ENCODE results near the gene MICB. TPM values are rescaled to one million over a fixed set of nuclear protein-coding genes. Genes with fewer than 3 reads are reported as not detected.
"Not testable (repeated sequence)": the region's sequence is repeated elsewhere in the genome, so short reads cannot be mapped to it uniquely, and the experiment has no call there.

Gene MICB
- total RNA-seq, 1 donor from 2014 or later, result 24.8 TPM

- DNase-seq (ENCODE audit: low read depth, low spot score), result no peak
These were observed 23.9 kb upstream of the MICB start for GRCh38 chr6:31473780-31474761.

- no peak for DNase-seq (ENCODE audit: low read depth, low spot score)
These were observed 23.1 kb upstream of the MICB start for GRCh38 chr6:31474871-31475286.

- DNase-seq (ENCODE audit: low read depth, low spot score), result no peak
These were observed 21.3 kb upstream of the MICB start for GRCh38 chr6:31476515-31477139.

GRCh38 chr6:31477521-31477920, 20.4 kb upstream of the MICB start:
- no peak for DNase-seq (ENCODE audit: low read depth, low spot score)

GRCh38 chr6:31478186-31478950, 19.6 kb upstream of the MICB start:
- no peak for DNase-seq (ENCODE audit: low read depth, low spot score)

- no peak for DNase-seq (ENCODE audit: low read depth, low spot score)
These were observed 18.6 kb upstream of the MICB start for GRCh38 chr6:31479151-31479932.

GRCh38 chr6:31479933-31480535, 17.9 kb upstream of the MICB start:
- DNase-seq (ENCODE audit: low read depth, low spot score), result no peak

GRCh38 chr6:31480574-31480973, 17.4 kb upstream of the MICB start:
- no peak for DNase-seq (ENCODE audit: low read depth, low spot score)

GRCh38 chr6:31483392-31483791, 14.6 kb upstream of the MICB start:
- DNase-seq (ENCODE audit: low read depth, low spot score), result no peak

GRCh38 chr6:31485055-31485454, 12.9 kb upstream of the MICB start:
- no peak for DNase-seq (ENCODE audit: low read depth, low spot score)

- not testable (repeated sequence) for DNase-seq (ENCODE audit: low read depth, low spot score)
These were observed 11.7 kb upstream of the MICB start for GRCh38 chr6:31486065-31486837.

GRCh38 chr6:31487674-31488073, 10.3 kb upstream of the MICB start:
- DNase-seq (ENCODE audit: low read depth, low spot score), result not testable (repeated sequence)

- DNase-seq (ENCODE audit: low read depth, low spot score), result no peak
These were observed 8.9 kb upstream of the MICB start for GRCh38 chr6:31489086-31489485.

- no peak for DNase-seq (ENCODE audit: low read depth, low spot score)
These were observed 7.7 kb upstream of the MICB start for GRCh38 chr6:31490115-31490873.

GRCh38 chr6:31493550-31493874, 4.4 kb upstream of the MICB start:
- DNase-seq (ENCODE audit: low read depth, low spot score), result not testable (repeated sequence)

GRCh38 chr6:31493875-31494694, 3.9 kb upstream of the MICB start:
- DNase-seq (ENCODE audit: low read depth, low spot score), result peak; percentile 35

- no peak for DNase-seq (ENCODE audit: low read depth, low spot score)
These were observed 2.4 kb upstream of the MICB start for GRCh38 chr6:31495580-31495979.

GRCh38 chr6:31496826-31497225, 1.1 kb upstream of the MICB start:
- DNase-seq (ENCODE audit: low read depth, low spot score), result not testable (repeated sequence)
